ENCODE data around the gene DOK3. TPM values are rescaled to one million over a fixed set of nuclear protein-coding genes. Genes with fewer than 3 reads are reported as not detected.

The DOK3 gene
- total RNA-seq, 4 donors from 2014 or later, result 6.1 to 16.6 (median 6.6) TPM

DNA sequence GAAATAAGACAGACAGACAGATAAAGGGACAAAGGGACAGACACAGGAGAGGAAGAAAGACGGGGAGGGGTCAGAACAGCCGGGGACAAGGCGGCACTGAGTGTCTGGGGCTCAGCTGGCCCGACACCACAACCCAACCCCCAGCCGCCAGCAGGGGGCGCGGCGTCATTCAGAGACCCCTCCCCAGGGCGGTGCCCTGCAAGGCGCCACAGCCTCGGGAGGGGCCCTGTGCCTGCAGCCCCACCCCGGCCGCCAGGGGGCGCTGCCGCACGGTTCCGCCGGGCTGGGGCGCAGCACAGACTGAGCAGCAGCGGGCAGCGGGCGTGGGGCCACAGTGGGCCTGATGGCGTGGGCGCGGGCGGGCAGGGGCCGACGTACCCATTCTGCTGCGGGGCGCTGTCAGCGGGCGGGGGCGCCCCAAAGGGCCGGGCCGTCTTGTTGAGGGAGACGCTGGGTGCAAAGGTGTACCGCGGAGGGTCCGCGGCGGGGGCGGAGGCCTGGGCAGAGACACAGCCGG lies 18.1 kb downstream of the DOK3 start:
- peak; percentile 29 for ATAC-seq
- no peak for TF ChIP-seq POLR2A (IDR thresholded peaks at IDR 0.05)
- TF ChIP-seq, protein P1, sequence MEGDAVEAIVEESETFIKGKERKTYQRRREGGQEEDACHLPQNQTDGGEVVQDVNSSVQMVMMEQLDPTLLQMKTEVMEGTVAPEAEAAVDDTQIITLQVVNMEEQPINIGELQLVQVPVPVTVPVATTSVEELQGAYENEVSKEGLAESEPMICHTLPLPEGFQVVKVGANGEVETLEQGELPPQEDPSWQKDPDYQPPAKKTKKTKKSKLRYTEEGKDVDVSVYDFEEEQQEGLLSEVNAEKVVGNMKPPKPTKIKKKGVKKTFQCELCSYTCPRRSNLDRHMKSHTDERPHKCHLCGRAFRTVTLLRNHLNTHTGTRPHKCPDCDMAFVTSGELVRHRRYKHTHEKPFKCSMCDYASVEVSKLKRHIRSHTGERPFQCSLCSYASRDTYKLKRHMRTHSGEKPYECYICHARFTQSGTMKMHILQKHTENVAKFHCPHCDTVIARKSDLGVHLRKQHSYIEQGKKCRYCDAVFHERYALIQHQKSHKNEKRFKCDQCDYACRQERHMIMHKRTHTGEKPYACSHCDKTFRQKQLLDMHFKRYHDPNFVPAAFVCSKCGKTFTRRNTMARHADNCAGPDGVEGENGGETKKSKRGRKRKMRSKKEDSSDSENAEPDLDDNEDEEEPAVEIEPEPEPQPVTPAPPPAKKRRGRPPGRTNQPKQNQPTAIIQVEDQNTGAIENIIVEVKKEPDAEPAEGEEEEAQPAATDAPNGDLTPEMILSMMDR (IDR thresholded peaks at IDR 0.05), result peak in 3 of 4 experiments; percentile 92 to 97 (median 95)
- peak overlapping the region; percentile 96 to 99 (median 99) for H3K27ac ChIP-seq
- peaks cover 0 to 63% of the 10 kb centered on the region in 2 donors for H3K36me3 ChIP-seq
- H3K4me3 ChIP-seq, result peak overlapping the region in 1 of 2 donors; percentile 97
- H3K4me1 ChIP-seq, result peaks cover 5 to 98% (median 69%) of the 10 kb centered on the region in 3 donors
- no peaks in the 10 kb centered on the region for H3K9me3 ChIP-seq
- H3K27me3 ChIP-seq, result no peaks in the 10 kb centered on the region
- 19 to 61% methylated on average over 8 to 12 of the region's 43 CpGs for WGBS, 2 donors (ENCODE audit: low coverage in 1 of 2)

GRCh38 chr5:177490992-177491391 lies 18.6 kb downstream of the DOK3 start:
- WGBS, 2 donors (ENCODE audit: low coverage in 1 of 2), result 64% methylated on average over 10 of the region's 16 CpGs; no CpG with 5 or more reads in 1 of the 2 donors
- Histone ChIP-seq H3K4me3 (no peak overlapping the region), H3K9me3 (no peaks in the 10 kb centered on the region), H3K36me3 (peaks cover 0 to 68% of the 10 kb centered on the region in 2 donors), H3K4me1 (peaks cover 5 to 98% (median 65%) of the 10 kb centered on the region in 3 donors), H3K27me3 (no peaks in the 10 kb centered on the region), H3K27ac (peak overlapping the region; percentile 96 to 99 (median 99))
- no peak for ATAC-seq
- TF ChIP-seq, protein P1 (IDR thresholded peaks at IDR 0.05), result no peak
- TF ChIP-seq POLR2AphosphoS5 (IDR thresholded peaks at IDR 0.05) (no peak), EP300 (IDR thresholded peaks at IDR 0.05) (no peak), POLR2A (IDR thresholded peaks at IDR 0.05) (no peak)

DNA sequence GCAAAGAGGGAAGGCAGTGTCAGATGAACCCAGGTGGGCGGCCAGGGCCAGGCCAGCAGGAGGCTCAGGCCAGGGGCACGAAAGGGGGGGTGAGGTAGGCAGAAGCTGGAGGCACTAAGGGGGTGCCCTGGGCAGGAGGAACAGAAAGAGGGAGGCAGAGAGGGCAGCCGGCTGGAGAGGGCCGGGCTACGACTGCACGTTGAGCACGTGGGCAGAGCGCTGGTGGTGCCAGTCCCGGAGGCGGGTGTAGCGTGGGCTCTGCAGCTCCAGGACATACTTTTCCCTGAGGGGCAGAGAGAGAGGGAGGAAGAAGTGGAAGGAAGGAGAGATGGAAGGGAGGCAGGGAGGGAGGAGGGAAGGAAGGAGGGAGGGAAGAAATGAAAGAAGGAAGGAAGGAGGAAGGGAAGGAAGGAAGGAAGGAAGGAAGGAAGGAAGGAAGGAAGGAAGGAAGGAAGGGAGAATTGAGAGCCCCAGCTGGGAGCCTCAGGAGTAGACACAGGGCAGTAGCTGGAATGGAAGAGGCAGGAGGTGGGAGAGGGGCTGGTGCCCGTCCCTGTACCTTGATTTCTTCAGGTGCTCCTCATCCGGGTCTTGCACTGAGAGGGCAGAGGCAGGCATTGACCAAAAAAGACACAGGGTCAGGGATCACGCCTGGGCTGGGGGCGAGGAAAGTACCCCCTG lies 19.2 kb downstream of the DOK3 start:
- 38 to 68% methylated on average over 7 to 15 of the region's 15 CpGs for WGBS, 2 donors (ENCODE audit: low coverage in 1 of 2)
- no peaks in the 10 kb centered on the region for H3K9me3 ChIP-seq
- ATAC-seq, result peak; percentile 23
- peak; percentile 44 for TF ChIP-seq POLR2AphosphoS5 (IDR thresholded peaks at IDR 0.05)
- TF ChIP-seq, protein P1 (IDR thresholded peaks at IDR 0.05), result no peak
- peak in 1 of 2 donors; percentile 6 for TF ChIP-seq POLR2A (IDR thresholded peaks at IDR 0.05)
- no peak for TF ChIP-seq EP300 (IDR thresholded peaks at IDR 0.05)
- H3K27me3 ChIP-seq, result no peaks in the 10 kb centered on the region
- no peak overlapping the region for H3K4me3 ChIP-seq
- H3K4me1 ChIP-seq, result peaks cover 5 to 98% (median 60%) of the 10 kb centered on the region in 3 donors
- peak overlapping the region; percentile 96 to 99 (median 99) for H3K27ac ChIP-seq
- H3K36me3 ChIP-seq, result peaks cover 0 to 72% of the 10 kb centered on the region in 2 donors

DNA sequence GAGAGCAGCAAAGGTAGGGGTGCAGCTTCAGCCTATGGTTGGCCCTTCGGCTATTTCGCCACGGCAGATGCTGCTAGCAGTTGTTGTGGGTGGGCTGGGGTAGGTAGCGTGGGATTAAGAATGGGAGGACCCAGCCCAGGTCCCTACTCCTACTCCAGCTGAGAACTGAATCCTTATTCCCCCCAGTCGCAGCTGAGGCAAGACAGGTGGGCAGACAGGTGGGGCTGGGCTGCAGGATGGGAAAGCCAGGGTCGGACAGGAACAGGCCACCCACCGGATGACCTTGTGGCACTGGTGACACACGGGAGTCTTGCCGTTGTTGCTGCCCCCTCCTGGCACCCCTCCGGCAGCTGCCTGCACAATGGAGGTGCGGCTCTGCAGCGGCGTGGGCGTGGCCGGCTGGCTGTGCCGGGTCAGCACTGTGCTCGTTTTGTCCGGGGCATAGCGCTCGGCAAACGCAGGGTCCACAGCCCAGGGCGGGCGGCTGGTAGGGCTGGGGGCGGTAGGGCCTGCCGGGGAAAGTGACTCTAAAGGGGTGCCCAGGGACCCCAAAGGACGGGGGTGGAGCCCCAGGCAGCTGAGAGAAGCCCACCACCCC lies 20.4 kb downstream of the DOK3 start:
- whole genome bisulfite sequencing, 2 donors (ENCODE audit: low coverage in 1 of 2), result no CpG with 5 or more reads among the region's 26 CpGs
- H3K9me3 ChIP-seq, result no peaks in the 10 kb centered on the region
- no peak for ATAC-seq
- peaks cover 0 to 85% of the 10 kb centered on the region in 2 donors for H3K36me3 ChIP-seq
- H3K27me3 ChIP-seq, result no peaks in the 10 kb centered on the region
- peaks cover 1 to 98% (median 57%) of the 10 kb centered on the region in 3 donors for H3K4me1 ChIP-seq
- H3K4me3 ChIP-seq, result no peak overlapping the region
- TF ChIP-seq, protein P1 (IDR thresholded peaks at IDR 0.05), result peak in 1 of 4 experiments; percentile 28
- TF ChIP-seq EP300 (IDR thresholded peaks at IDR 0.05), result no peak
- peak in 1 of 2 donors; percentile 5 for TF ChIP-seq POLR2A (IDR thresholded peaks at IDR 0.05)
- no peak for TF ChIP-seq POLR2AphosphoS5 (IDR thresholded peaks at IDR 0.05)
- peak overlapping the region in 3 of 4 donors; percentile 99 for H3K27ac ChIP-seq
